ENCODE results near the gene USF1. TPM values are rescaled to one million over a fixed set of nuclear protein-coding genes. Genes with fewer than 3 reads are reported as not detected.

USF1 gene
- polyA plus RNA-seq, 1 donor (not counting 4 experiments of a cell fraction or from before 2014, with no cell fraction given) = 31.6 TPM

GRCh38 chr1:161052899-161053298 is 7.1 kb upstream of the USF1 start:
- H3K9me3 ChIP-seq (ENCODE audit: control insufficient read depth, low read depth, low read length) = peaks cover 9% of the 10 kb centered on the region
- H3K36me3 ChIP-seq (ENCODE audit: control insufficient read depth in 2 of 2, extremely low read depth in 1 of 2, insufficient read depth in 2 of 2, low read length in 2 of 2) = no peaks in the 10 kb centered on the region
- no peaks in the 10 kb centered on the region for H3K79me2 ChIP-seq (ENCODE audit: control insufficient read depth, insufficient read depth, low read length)
- H3K27ac ChIP-seq (ENCODE audit: control insufficient read depth, insufficient read depth, low read length) = no peak overlapping the region
- no peaks in the 10 kb centered on the region for H3K27me3 ChIP-seq (ENCODE audit: control insufficient read depth, extremely low read depth, insufficient read depth, low read length)
- TF ChIP-seq CTCF (optimal IDR thresholded peaks at IDR 0.05 in 1 of 3, IDR thresholded peaks at IDR 0.05 in 1 of 3, conservative IDR thresholded peaks at IDR 0.05 in 1 of 3; ENCODE audit: extremely low read depth in 1 of 3, insufficient read depth in 2 of 3, low read length in 3 of 3) (no peak), EZH2 (IDR thresholded peaks at IDR 0.05; ENCODE audit: low read length) (no peak)
- no peaks in the 10 kb centered on the region for H4K20me1 ChIP-seq (ENCODE audit: control insufficient read depth, extremely low read depth, insufficient read depth, low read length)
- dilution Hi-C loops (cut with MboI; ENCODE audit: extremely low pct_ligation_motif_present, low sequenced_read_pairs) = no loop called here
- no peak overlapping the region for H3K4me3 ChIP-seq (ENCODE audit: control insufficient read depth in 2 of 3, extremely low read depth in 1 of 3, insufficient read depth in 2 of 3, low read depth in 1 of 3, low read length in 3 of 3)
- FAIRE-seq (no peak), DNase-seq (ENCODE audit: low read depth, low spot score) (no peak)
- no peaks in the 10 kb centered on the region for H3K4me1 ChIP-seq (ENCODE audit: control insufficient read depth, extremely low read depth, insufficient read depth, low read length)
- no peak overlapping the region for H3K9ac ChIP-seq (ENCODE audit: control insufficient read depth, extremely low read depth, insufficient read depth, low read length)
- H2AFZ ChIP-seq (ENCODE audit: control insufficient read depth, low read length) = no peak overlapping the region
- H3K9me1 ChIP-seq (ENCODE audit: control insufficient read depth, extremely low read depth, insufficient read depth, low read length) = no peaks in the 10 kb centered on the region
- no peak overlapping the region for H3K4me2 ChIP-seq (ENCODE audit: control insufficient read depth, extremely low read depth, insufficient read depth, low read depth, low read length)

- Histone ChIP-seq H2AFZ (ENCODE audit: control insufficient read depth, low read length) (no peak overlapping the region), H4K20me1 (ENCODE audit: control insufficient read depth, extremely low read depth, insufficient read depth, low read length) (no peaks in the 10 kb centered on the region), H3K36me3 (ENCODE audit: control insufficient read depth in 2 of 2, extremely low read depth in 1 of 2, insufficient read depth in 2 of 2, low read length in 2 of 2) (no peaks in the 10 kb centered on the region), H3K9me1 (ENCODE audit: control insufficient read depth, extremely low read depth, insufficient read depth, low read length) (no peaks in the 10 kb centered on the region), H3K27ac (ENCODE audit: control insufficient read depth, insufficient read depth, low read length) (no peak overlapping the region), H3K9me3 (ENCODE audit: control insufficient read depth, low read depth, low read length) (peaks cover 9% of the 10 kb centered on the region), H3K9ac (ENCODE audit: control insufficient read depth, extremely low read depth, insufficient read depth, low read length) (no peak overlapping the region), H3K27me3 (ENCODE audit: control insufficient read depth, extremely low read depth, insufficient read depth, low read length) (no peaks in the 10 kb centered on the region), H3K79me2 (ENCODE audit: control insufficient read depth, insufficient read depth, low read length) (no peaks in the 10 kb centered on the region), H3K4me1 (ENCODE audit: control insufficient read depth, extremely low read depth, insufficient read depth, low read length) (peaks cover 7% of the 10 kb centered on the region), H3K4me2 (ENCODE audit: control insufficient read depth, extremely low read depth, insufficient read depth, low read depth, low read length) (no peak overlapping the region), H3K4me3 (ENCODE audit: control insufficient read depth in 2 of 3, extremely low read depth in 1 of 3, insufficient read depth in 2 of 3, low read depth in 1 of 3, low read length in 3 of 3) (no peak overlapping the region)
- DNase-seq (ENCODE audit: low read depth, low spot score) = no peak
- TF ChIP-seq CTCF (optimal IDR thresholded peaks at IDR 0.05 in 1 of 3, IDR thresholded peaks at IDR 0.05 in 1 of 3, conservative IDR thresholded peaks at IDR 0.05 in 1 of 3; ENCODE audit: extremely low read depth in 1 of 3, insufficient read depth in 2 of 3, low read length in 3 of 3) (no peak), EZH2 (IDR thresholded peaks at IDR 0.05; ENCODE audit: low read length) (no peak)
- dilution Hi-C loops (cut with MboI; ENCODE audit: extremely low pct_ligation_motif_present, low sequenced_read_pairs) = no loop called here
- no peak for FAIRE-seq
Observed at GRCh38 chr1:161051219-161051618, 5.4 kb upstream of the USF1 start.

All from keratinocyte (primary cell).